ENCODE data around the gene AK5. TPM values are rescaled to one million over a fixed set of nuclear protein-coding genes. Genes with fewer than 3 reads are reported as not detected.
"Not testable (repeated sequence)": the region's sequence is repeated elsewhere in the genome, so short reads cannot be mapped to it uniquely, and the experiment has no call there.

The AK5 gene
- total RNA-seq, 1 donor from 2014 or later, result not detected

GRCh38 chr1:77400781-77401180, 119.0 kb downstream of the AK5 start:
- no peak for ATAC-seq

- ATAC-seq, result no peak
Measured at GRCh38 chr1:77401384-77401783, 119.6 kb downstream of the AK5 start.

GRCh38 chr1:77405186-77405585, 123.4 kb downstream of the AK5 start:
- no peak for ATAC-seq

- ATAC-seq, result no peak
Measured at GRCh38 chr1:77406661-77407060, 124.8 kb downstream of the AK5 start.

- ATAC-seq, result no peak
Measured at GRCh38 chr1:77407738-77408375, 126.0 kb downstream of the AK5 start.

GRCh38 chr1:77408933-77409332, 127.1 kb downstream of the AK5 start:
- ATAC-seq, result not testable (repeated sequence)

- ATAC-seq, result no peak
Measured at GRCh38 chr1:77412069-77412819, 130.4 kb downstream of the AK5 start.

GRCh38 chr1:77412820-77413530, 131.2 kb downstream of the AK5 start:
- ATAC-seq, result no peak

- ATAC-seq, result no peak
Measured at GRCh38 chr1:77413541-77414335, 131.9 kb downstream of the AK5 start.

- no peak for ATAC-seq
Measured at GRCh38 chr1:77415579-77415978, 133.8 kb downstream of the AK5 start.

GRCh38 chr1:77416692-77417450, 135.1 kb downstream of the AK5 start:
- ATAC-seq, result no peak

- ATAC-seq, result not testable (repeated sequence)
Measured at GRCh38 chr1:77418055-77418454, 136.2 kb downstream of the AK5 start.

- ATAC-seq, result no peak
Measured at GRCh38 chr1:77421504-77422233, 139.8 kb downstream of the AK5 start.

GRCh38 chr1:77424236-77424635, 142.4 kb downstream of the AK5 start:
- ATAC-seq, result no peak

GRCh38 chr1:77428068-77428467, 146.2 kb downstream of the AK5 start:
- ATAC-seq, result no peak

GRCh38 chr1:77430966-77431690, 149.3 kb downstream of the AK5 start:
- no peak for ATAC-seq

GRCh38 chr1:77433934-77434333, 152.1 kb downstream of the AK5 start:
- no peak for ATAC-seq

- ATAC-seq, result no peak
Measured at GRCh38 chr1:77434967-77435366, 153.1 kb downstream of the AK5 start.

GRCh38 chr1:77438236-77438913, 156.6 kb downstream of the AK5 start:
- no peak for ATAC-seq
